WERI-Rb-1 (cell line): ENCODE data around the gene MAST4.

Experiments used
- DNase-seq: peaks from one replicate; pipeline ENCODE4 v3.0.0-alpha.2; 2020
- H3K27ac ChIP-seq: fragments of 250-450 bp; sonication (Bioruptor Pico); 2 replicates; pipeline ENCODE4 v1.5.1; 2020; ENCODE audit warnings: mild to moderate bottlenecking, moderate library complexity
- H3K27me3 ChIP-seq: fragments of 250-450 bp; sonication (Bioruptor Pico); 2 replicates; pipeline ENCODE4 v1.5.1; 2021; ENCODE audit warnings: mild to moderate bottlenecking, low read depth, moderate library complexity; ENCODE audit not compliant: insufficient read depth, severe bottlenecking
- H3K36me3 ChIP-seq: fragments of 250-450 bp; sonication (Bioruptor Pico); 2 replicates; pipeline ENCODE4 v1.5.1; 2020; ENCODE audit warnings: mild to moderate bottlenecking, moderate library complexity
- H3K4me3 ChIP-seq: 2 replicates; pipeline ENCODE4 v1.5.1; 2011; ENCODE audit warnings: low read depth, mild to moderate bottlenecking, control low read depth, low read length
- H3K9me3 ChIP-seq: fragments of 250-450 bp; sonication (Bioruptor Pico); 2 replicates; pipeline ENCODE4 v1.5.1; 2021; ENCODE audit warnings: mild to moderate bottlenecking, moderate library complexity; ENCODE audit not compliant: severe bottlenecking
- CTCF ChIP-seq: IDR thresholded peaks from 2 replicates; pipeline ENCODE4 v1.5.1; 2011; ENCODE audit warnings: low read depth, mild to moderate bottlenecking, control low read depth, inconsistent platforms, low read length

The MAST4 gene

GRCh38 chr5:67129768-67130167 lies 533.6 kb downstream of the MAST4 start:
- Histone ChIP-seq H3K36me3 (no peaks in the 10 kb centered on the region), H3K9me3 (no peaks in the 10 kb centered on the region), H3K27ac (no peak overlapping the region), H3K27me3 (no peaks in the 10 kb centered on the region), H3K4me3 (no peak overlapping the region)
- DNase-seq = no peak
- no peak for TF ChIP-seq CTCF

GRCh38 chr5:67133217-67133616 lies 537.0 kb downstream of the MAST4 start:
- Histone ChIP-seq H3K4me3 (no peak overlapping the region), H3K27ac (no peak overlapping the region), H3K27me3 (no peaks in the 10 kb centered on the region), H3K36me3 (no peaks in the 10 kb centered on the region), H3K9me3 (no peaks in the 10 kb centered on the region)
- no peak for DNase-seq
- TF ChIP-seq CTCF = no peak

GRCh38 chr5:67133776-67134175 lies 537.6 kb downstream of the MAST4 start:
- Histone ChIP-seq H3K27me3 (no peaks in the 10 kb centered on the region), H3K4me3 (no peak overlapping the region), H3K9me3 (no peaks in the 10 kb centered on the region), H3K36me3 (no peaks in the 10 kb centered on the region), H3K27ac (no peak overlapping the region)
- TF ChIP-seq CTCF = no peak
- DNase-seq = no peak

GRCh38 chr5:67135381-67135984 lies 539.3 kb downstream of the MAST4 start:
- H3K27me3 ChIP-seq = no peaks in the 10 kb centered on the region
- TF ChIP-seq CTCF = no peak
- H3K27ac ChIP-seq = no peak overlapping the region
- H3K4me3 ChIP-seq = no peak overlapping the region
- H3K36me3 ChIP-seq = no peaks in the 10 kb centered on the region
- H3K9me3 ChIP-seq = no peaks in the 10 kb centered on the region
- DNase-seq = no peak

GRCh38 chr5:67139030-67139429 lies 542.8 kb downstream of the MAST4 start:
- H3K36me3 ChIP-seq = no peaks in the 10 kb centered on the region
- TF ChIP-seq CTCF = no peak
- no peak overlapping the region for H3K27ac ChIP-seq
- H3K27me3 ChIP-seq = no peaks in the 10 kb centered on the region
- no peaks in the 10 kb centered on the region for H3K9me3 ChIP-seq
- no peak for DNase-seq
- no peak overlapping the region for H3K4me3 ChIP-seq

- no peak for DNase-seq
- TF ChIP-seq CTCF = no peak
- Histone ChIP-seq H3K27ac (no peak overlapping the region), H3K4me3 (no peak overlapping the region), H3K27me3 (no peaks in the 10 kb centered on the region), H3K9me3 (no peaks in the 10 kb centered on the region), H3K36me3 (no peaks in the 10 kb centered on the region)
Observed at GRCh38 chr5:67140413-67140812, 544.2 kb downstream of the MAST4 start.
